Mucosa of descending colon (tissue), 3 donors: Measurements from ENCODE around the gene TSPAN13. TPM values are rescaled to one million over a fixed set of nuclear protein-coding genes. Genes with fewer than 3 reads are reported as not detected.
A peak's percentile ranks its signal among the peaks of the same experiment; 100 is the strongest.

Experiments used
- ATAC-seq: fragments of 200-7000 bp; cut with Tn5 transposase; one replicate; pipeline ENCODE4 v1.9.1; 2020; ENCODE audit warnings: mild to moderate bottlenecking, moderate library complexity
- DNase-seq, 3 donors: peaks; one replicate each; pipeline ENCODE4 v3.0.0-alpha.2; 2020
- H3K36me3 ChIP-seq: fragments of 200-600 bp; one replicate; pipeline ENCODE4 v1.8.0; 2021; ENCODE audit warnings: low read depth, mild to moderate bottlenecking
- H3K4me1 ChIP-seq: fragments of 200-600 bp; one replicate; pipeline ENCODE4 v1.8.0; 2021; ENCODE audit warnings: low read depth, mild to moderate bottlenecking
- H3K4me3 ChIP-seq: fragments of 200-600 bp; one replicate; pipeline ENCODE4 v1.8.0; 2021; ENCODE audit warnings: mild to moderate bottlenecking
- H3K9me3 ChIP-seq: fragments of 200-600 bp; one replicate; pipeline ENCODE4 v1.8.0; 2021; ENCODE audit warnings: mild to moderate bottlenecking
- intact Hi-C, 2 donors: fragments of 100-400 bp; cut with DNase I in 1 of 2; cut with micrococcal nuclease in 1 of 2; formaldehyde crosslinking; loops; one replicate each; pipeline versions ENCODE4 v1.11.0 to v1.11.1; 2022; cut with DNase I, micrococcal nuclease
- long read RNA-seq, 2 donors: library from polyadenylated mRNA; unstranded; transcript quantifications; one replicate each; pipeline ENCODE4 v2.0.0, GENCODE V29; 2019 to 2021
- total RNA-seq, 3 donors: library from RNA; stranded (reverse); fragmentation: NEBNext Ultra II Directional in 2 of 3; extraction: Animal tissue kit (Norgen Biotek cat#: 25700) in 2 of 3; gene quantifications; one replicate each; pipeline versions ENCODE4 v1.2.1 to v1.2.4, GENCODE V29; 2021 to 2023
- TF ChIP-seq, protein P1 (sequence below): fragments of 200-600 bp; IDR thresholded peaks from one replicate; pipeline ENCODE4 v1.8.0; 2022; ENCODE audit warnings: antibody characterized with exemption, mild to moderate bottlenecking
- donor health status: DM: no; HTN: no; CAD: no; lungs with moderate emphysema.
- donor health status: DM: no; HTN: no; CAD: no.
- donor health status: DM: no; HTN: yes; CAD: no.

Gene TSPAN13
- total RNA-seq: 10 to 100 TPM; 38.9 to 91.4 (median 90.8) TPM
- long read RNA-seq, donor 1, transcript TSPAN13-201 (6 exons, 2,093 nt): major isoform, 41 of 42 reads
- long read RNA-seq, donor 1, partial matches to known transcripts: 1 of 42 reads
- long read RNA-seq, donor 1, other reads (novel, unspliced or antisense): 0 of 42 reads
- long read RNA-seq, donor 2, transcript TSPAN13-201 (6 exons, 2,093 nt): major isoform, 77 of 82 reads
- long read RNA-seq, donor 2, partial matches to known transcripts: 1 of 82 reads
- long read RNA-seq, donor 2, other reads (novel, unspliced or antisense): 4 of 82 reads

DNA sequence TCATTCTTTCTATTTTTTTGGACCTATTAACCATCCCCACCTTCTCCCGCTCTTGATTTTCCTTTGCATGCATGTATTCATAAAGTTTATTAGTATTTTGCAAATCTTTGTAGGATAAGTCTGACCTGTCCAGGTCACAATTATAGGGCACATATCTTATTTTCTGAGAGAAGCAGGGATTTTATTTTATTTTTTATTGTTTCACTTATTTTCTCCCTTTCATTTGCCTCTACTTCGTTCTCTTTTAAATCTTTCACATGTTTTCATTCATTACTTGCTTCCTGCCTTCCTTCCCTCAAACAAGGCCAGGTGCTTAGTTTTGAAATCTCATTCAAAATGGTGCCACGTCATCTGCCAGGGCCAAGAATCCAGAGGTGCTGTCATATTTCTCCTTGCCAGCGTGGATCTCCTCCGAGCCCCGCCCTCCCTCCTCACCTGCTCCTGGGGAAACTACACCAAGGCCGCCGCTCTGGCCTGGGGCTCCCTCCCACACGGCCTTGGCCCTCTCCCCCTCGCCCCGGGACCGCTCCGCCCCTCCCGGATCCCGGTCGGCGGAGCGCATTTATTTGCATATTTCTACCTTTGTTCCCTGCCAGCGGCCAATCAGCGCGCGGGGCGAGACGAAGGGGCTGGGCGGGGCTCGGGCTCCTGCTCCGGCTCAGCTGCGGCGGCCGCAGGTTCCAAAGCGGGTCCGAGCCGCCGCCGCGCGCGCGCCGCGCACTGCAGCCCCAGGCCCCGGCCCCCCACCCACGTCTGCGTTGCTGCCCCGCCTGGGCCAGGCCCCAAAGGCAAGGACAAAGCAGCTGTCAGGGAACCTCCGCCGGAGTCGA lies at the start of gene TSPAN13:
TSPAN13 (plus strand) TSS at position 654 of the 830 bp plus-strand sequence. CDS start 213 bp downstream, outside the sequence.
- intact Hi-C loops: no loop called here
- ATAC-seq: peak; percentile 96
- H3K9me3 ChIP-seq: no peaks in the 10 kb centered on the region
- H3K36me3 ChIP-seq: no peaks in the 10 kb centered on the region
- peak; percentile 92 to 96 (median 95) for DNase-seq
- peak within 1 kb of the TSS; percentile 46 for H3K4me3 ChIP-seq
- peaks cover 2% of the 10 kb centered on the region for H3K4me1 ChIP-seq
- TF ChIP-seq, protein P1, sequence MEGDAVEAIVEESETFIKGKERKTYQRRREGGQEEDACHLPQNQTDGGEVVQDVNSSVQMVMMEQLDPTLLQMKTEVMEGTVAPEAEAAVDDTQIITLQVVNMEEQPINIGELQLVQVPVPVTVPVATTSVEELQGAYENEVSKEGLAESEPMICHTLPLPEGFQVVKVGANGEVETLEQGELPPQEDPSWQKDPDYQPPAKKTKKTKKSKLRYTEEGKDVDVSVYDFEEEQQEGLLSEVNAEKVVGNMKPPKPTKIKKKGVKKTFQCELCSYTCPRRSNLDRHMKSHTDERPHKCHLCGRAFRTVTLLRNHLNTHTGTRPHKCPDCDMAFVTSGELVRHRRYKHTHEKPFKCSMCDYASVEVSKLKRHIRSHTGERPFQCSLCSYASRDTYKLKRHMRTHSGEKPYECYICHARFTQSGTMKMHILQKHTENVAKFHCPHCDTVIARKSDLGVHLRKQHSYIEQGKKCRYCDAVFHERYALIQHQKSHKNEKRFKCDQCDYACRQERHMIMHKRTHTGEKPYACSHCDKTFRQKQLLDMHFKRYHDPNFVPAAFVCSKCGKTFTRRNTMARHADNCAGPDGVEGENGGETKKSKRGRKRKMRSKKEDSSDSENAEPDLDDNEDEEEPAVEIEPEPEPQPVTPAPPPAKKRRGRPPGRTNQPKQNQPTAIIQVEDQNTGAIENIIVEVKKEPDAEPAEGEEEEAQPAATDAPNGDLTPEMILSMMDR: no peak

DNA sequence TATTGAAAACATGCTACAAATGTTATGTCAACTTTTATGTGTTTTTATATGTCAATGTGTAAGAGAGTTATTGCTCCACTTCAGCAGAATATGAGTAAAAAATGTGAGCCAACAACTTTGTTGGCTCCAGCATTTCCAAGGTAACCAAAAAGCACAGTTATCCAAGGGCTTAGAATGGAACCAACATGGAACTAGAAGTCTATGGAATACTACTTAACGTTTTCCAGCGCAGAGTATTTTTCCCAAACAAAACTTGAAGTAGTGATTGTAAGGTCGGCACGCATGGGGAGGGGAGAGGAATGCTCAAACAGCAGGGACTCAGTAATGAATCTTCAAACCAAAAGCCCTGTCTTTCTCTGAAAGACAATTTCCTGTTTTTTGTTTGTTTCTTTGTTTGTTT lies 45.0 kb upstream of the TSPAN13 start:
- H3K4me1 ChIP-seq: no peaks in the 10 kb centered on the region
- no peak overlapping the region for H3K4me3 ChIP-seq
- intact Hi-C loops: no loop called here
- DNase-seq: no peak
- TF ChIP-seq, protein P1: no peak
- no peak for ATAC-seq
- H3K9me3 ChIP-seq: no peaks in the 10 kb centered on the region
- H3K36me3 ChIP-seq: no peaks in the 10 kb centered on the region

DNA sequence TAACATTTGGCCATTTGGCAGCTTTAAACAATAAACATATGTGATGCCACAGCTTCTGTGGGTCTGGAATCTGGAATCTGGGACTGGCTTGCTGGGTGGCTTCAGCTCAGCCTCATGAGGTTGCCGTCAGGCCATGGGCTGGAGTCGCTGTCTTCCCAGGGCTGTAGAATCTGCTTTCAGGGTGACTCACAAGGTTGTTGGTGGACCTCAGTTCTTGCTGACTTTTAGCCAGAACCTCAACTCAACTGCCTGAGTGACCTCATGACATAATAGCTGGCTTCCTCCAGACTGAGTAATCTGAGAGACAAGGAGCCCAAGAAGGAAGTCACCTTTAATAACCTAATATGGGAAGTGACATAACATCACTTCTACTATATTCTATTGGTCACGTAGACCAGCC lies 44.6 kb upstream of the TSPAN13 start:
- no peaks in the 10 kb centered on the region for H3K4me1 ChIP-seq
- peak; percentile 57 for ATAC-seq
- no peak overlapping the region for H3K4me3 ChIP-seq
- H3K9me3 ChIP-seq: no peaks in the 10 kb centered on the region
- no peak for DNase-seq
- H3K36me3 ChIP-seq: no peaks in the 10 kb centered on the region
- TF ChIP-seq, protein P1: no peak
- intact Hi-C loops: no loop called here

DNA sequence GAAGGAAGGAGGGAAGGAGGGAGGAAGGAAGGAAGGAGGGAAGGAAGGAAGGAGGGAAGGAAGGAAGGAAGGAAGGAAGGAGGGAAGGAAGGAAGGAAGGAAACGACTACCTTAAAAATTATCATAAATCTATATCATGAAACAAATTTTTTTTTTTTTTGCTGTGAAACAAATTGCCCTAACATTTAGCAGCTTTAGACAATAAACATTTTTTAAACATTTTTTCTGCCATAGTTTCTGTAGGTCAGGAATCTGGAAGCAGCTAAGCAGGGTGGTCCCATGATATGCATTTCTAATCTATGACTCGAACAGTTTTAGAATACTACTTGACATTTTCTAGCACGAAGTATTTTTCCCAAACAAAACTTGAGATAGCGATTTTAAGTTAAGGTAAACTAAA lies 42.9 kb upstream of the TSPAN13 start:
- H3K4me3 ChIP-seq: no peak overlapping the region
- TF ChIP-seq, protein P1: no peak
- no peak for DNase-seq
- no peak for ATAC-seq
- H3K9me3 ChIP-seq: no peaks in the 10 kb centered on the region
- intact Hi-C loops: no loop called here
- no peaks in the 10 kb centered on the region for H3K36me3 ChIP-seq
- H3K4me1 ChIP-seq: no peaks in the 10 kb centered on the region

DNA sequence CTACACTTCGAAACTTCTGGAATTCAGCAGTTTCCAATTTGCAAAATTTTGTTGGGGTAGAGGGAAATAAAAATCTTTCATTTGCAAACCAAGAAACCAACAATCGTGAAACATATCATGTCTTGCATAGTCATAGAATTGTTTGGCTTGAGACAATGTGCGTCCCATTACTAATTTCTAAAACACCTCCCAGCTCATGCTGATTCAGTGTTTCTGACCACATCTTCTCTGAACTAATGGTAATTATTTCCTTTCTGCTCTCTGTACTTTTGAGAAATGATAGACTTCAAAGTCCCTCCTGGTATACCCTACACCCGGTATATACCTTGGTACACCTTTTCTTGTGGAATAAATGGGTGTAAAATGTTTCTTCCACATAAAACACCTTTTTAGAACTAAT lies 41.8 kb upstream of the TSPAN13 start:
- Histone ChIP-seq H3K9me3 (no peaks in the 10 kb centered on the region), H3K36me3 (no peaks in the 10 kb centered on the region), H3K4me1 (no peaks in the 10 kb centered on the region), H3K4me3 (no peak overlapping the region)
- DNase-seq: no peak
- TF ChIP-seq, protein P1: no peak
- ATAC-seq: no peak
- intact Hi-C loops: no loop called here
